Measurements from ENCODE around the gene TRAPPC3. TPM values are rescaled to one million over a fixed set of nuclear protein-coding genes. Genes with fewer than 3 reads are reported as not detected.

Gene TRAPPC3
- total and polyA plus RNA-seq, 9 of the 15 experiments (the other 6 are each of a cell fraction or from before 2014, with no cell fraction given) = 20.6 to 141 (median 112) TPM

- TF ChIP-seq TFE3 (CRISPR knock-in tag; IDR thresholded peaks at IDR 0.05) = 0 out of 2 replicates have a peak, but pooled peaks have one; percentile 5
- no peak for TF ChIP-seq MEF2D (tag; conservative IDR thresholded peaks at IDR 0.05; ENCODE audit: low read depth)
- TF ChIP-seq POLR2A (conservative IDR thresholded peaks at IDR 0.05) = peak; percentile 20
- peak; percentile 84 for TF ChIP-seq PHF21A (IDR thresholded peaks at IDR 0.05; ENCODE audit: borderline replicate concordance, low read depth)
- no peak for TF ChIP-seq BRCA1 (IDR thresholded peaks at IDR 0.05)
- peak; percentile 19; the same call in 1 of the 2 replicates for TF ChIP-seq BRCA1 (CRISPR knock-in tag; IDR thresholded peaks at IDR 0.05)
- TF ChIP-seq TCF7 (IDR thresholded peaks at IDR 0.05; ENCODE audit: borderline replicate concordance) = no peak
- 0 out of 2 replicates have a peak, but pooled peaks have one; percentile 22 for TF ChIP-seq GMEB1 (CRISPR knock-in tag; IDR thresholded peaks at IDR 0.05)
- TF ChIP-seq CHD2 (IDR thresholded peaks at IDR 0.05; ENCODE audit: low read depth, low read length) = 0 out of 2 replicates have a peak, but pooled peaks have one; percentile 38
- 0 out of 2 replicates have a peak, but pooled peaks have one; percentile 21 for TF ChIP-seq ELF2 (CRISPR knock-in tag; IDR thresholded peaks at IDR 0.05)
- peak; percentile 20 for TF ChIP-seq E2F8 (IDR thresholded peaks at IDR 0.05; ENCODE audit: low read depth, partially characterized antibody)
- TF ChIP-seq CREB1 (IDR thresholded peaks at IDR 0.05) = no peak
- no peak for TF ChIP-seq CREB1 (CRISPR knock-in tag; IDR thresholded peaks at IDR 0.05)
- TF ChIP-seq DACH1 (IDR thresholded peaks at IDR 0.05; ENCODE audit: partially characterized antibody) = peak; percentile 63
- peak; percentile 28; the same call in 1 of the 2 replicates for TF ChIP-seq NR2C2 (CRISPR knock-in tag; IDR thresholded peaks at IDR 0.05)
- TF ChIP-seq NR2C2 (tag; IDR thresholded peaks at IDR 0.05) = peak; percentile 68
- no peak for TF ChIP-seq ZNF436 (CRISPR knock-in tag; IDR thresholded peaks at IDR 0.05)
- TF ChIP-seq ZNF57 (CRISPR knock-in tag; IDR thresholded peaks at IDR 0.05) = 0 out of 2 replicates have a peak, but pooled peaks have one; percentile 63
- TF ChIP-seq, protein P1, sequence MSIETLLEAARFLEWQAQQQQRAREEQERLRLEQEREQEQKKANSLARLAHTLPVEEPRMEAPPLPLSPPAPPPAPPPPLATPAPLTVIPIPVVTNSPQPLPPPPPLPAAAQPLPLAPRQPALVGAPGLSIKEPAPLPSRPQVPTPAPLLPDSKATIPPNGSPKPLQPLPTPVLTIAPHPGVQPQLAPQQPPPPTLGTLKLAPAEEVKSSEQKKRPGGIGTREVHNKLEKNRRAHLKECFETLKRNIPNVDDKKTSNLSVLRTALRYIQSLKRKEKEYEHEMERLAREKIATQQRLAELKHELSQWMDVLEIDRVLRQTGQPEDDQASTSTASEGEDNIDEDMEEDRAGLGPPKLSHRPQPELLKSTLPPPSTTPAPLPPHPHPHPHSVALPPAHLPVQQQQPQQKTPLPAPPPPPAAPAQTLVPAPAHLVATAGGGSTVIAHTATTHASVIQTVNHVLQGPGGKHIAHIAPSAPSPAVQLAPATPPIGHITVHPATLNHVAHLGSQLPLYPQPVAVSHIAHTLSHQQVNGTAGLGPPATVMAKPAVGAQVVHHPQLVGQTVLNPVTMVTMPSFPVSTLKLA (conservative IDR thresholded peaks at IDR 0.05) = peak; percentile 67 to 87
- TF ChIP-seq TAF7 (tag; IDR thresholded peaks at IDR 0.05) = 0 out of 2 replicates have a peak, but pooled peaks have one; percentile 44
- TF ChIP-seq YY1 (IDR thresholded peaks at IDR 0.05; ENCODE audit: borderline replicate concordance in 1 of 3, control insufficient read depth in 1 of 3, extremely low read depth in 1 of 3, insufficient read depth in 3 of 3, insufficient read length in 1 of 3, insufficient replicate concordance in 2 of 3, low read depth in 1 of 3, low read length in 2 of 3) = peak in 1 of 3 experiments; percentile 2
Measured at GRCh38 chr1:36156329-36157114, 7.2 kb upstream of the TRAPPC3 start (continued).

Measured in K562 (cell line).